Large intestine (tissue), 3 donors: ENCODE results near the gene SLC24A5. TPM values are rescaled to one million over a fixed set of nuclear protein-coding genes. Genes with fewer than 3 reads are reported as not detected.

Source experiments
- DNase-seq, 2 donors: peaks; one replicate each; pipeline versions ENCODE4 v3.0.0 to v3.0.0-alpha.2; 2013
- H3K27ac ChIP-seq: one replicate; pipeline ENCODE4 v1.5.1; 2013; ENCODE audit warnings: low read length
- H3K27me3 ChIP-seq: 2 replicates; pipeline ENCODE4 v1.6.1; 2013; ENCODE audit warnings: low read length; ENCODE audit not compliant: control insufficient read depth, insufficient read depth
- H3K36me3 ChIP-seq: 2 replicates; pipeline ENCODE4 v1.6.1; 2013; ENCODE audit warnings: low read length; ENCODE audit not compliant: control insufficient read depth, insufficient read depth
- H3K4me1 ChIP-seq: one replicate; pipeline ENCODE4 v1.6.1; 2013; ENCODE audit warnings: low read length; ENCODE audit not compliant: control insufficient read depth, insufficient read depth
- H3K4me3 ChIP-seq: one replicate; pipeline ENCODE4 v1.5.1; 2013; ENCODE audit warnings: low read length
- H3K9me3 ChIP-seq: one replicate; pipeline ENCODE4 v1.6.1; 2013; ENCODE audit warnings: mild to moderate bottlenecking, low read depth, low read length, moderate library complexity; ENCODE audit not compliant: control insufficient read depth
- WGBS: methylation state at CpG from one replicate; pipeline ENCODE4 v1.1.5; 2013; ENCODE audit warnings: low lambda C conversion rate; ENCODE audit not compliant: insufficient coverage; 5-methylcytosine and 5-hydroxymethylcytosine counted together
- polyA plus RNA-seq: library from polyadenylated mRNA; unstranded; fragments of 120-200 nt; gene quantifications from one replicate; pipeline ENCODE4 v1.2.1, GENCODE V29; 2013

Gene SLC24A5
- polyA plus RNA-seq, 1 donor, result not detected

DNA sequence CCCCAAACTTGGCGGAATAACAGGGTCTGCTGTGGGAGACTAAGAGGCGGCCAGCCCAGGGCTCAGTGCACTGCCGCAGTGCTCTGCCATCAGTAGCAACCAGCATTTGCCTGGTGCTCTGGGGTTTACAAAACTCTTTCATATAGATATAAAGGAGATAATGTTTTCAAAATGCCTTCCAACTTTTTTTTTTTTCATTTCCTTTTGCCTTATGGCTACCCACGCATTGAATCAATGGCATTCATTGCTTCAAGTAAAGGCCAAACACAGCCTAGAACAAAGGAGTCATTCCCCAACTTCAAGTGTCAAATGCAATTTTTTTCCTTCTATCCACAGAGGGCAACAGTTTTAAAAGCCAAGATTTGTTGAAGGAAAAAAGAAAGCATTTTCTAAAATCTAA is 11.6 kb upstream of the SLC24A5 start:
- no peaks in the 10 kb centered on the region for H3K9me3 ChIP-seq
- WGBS, result 83% methylated on average over 1 of the region's 4 CpGs
- no peaks in the 10 kb centered on the region for H3K36me3 ChIP-seq

GRCh38 chr15:48109856-48110531 is 10.8 kb upstream of the SLC24A5 start:
- Histone ChIP-seq H3K4me1 (no peaks in the 10 kb centered on the region), H3K27ac (no peak overlapping the region), H3K4me3 (no peak overlapping the region), H3K27me3 (no peaks in the 10 kb centered on the region), H3K36me3 (no peaks in the 10 kb centered on the region), H3K9me3 (no peaks in the 10 kb centered on the region)
- WGBS, result no CpG with 5 or more reads among the region's 5 CpGs
- DNase-seq, result no peak

More for the DNA sequence above, 11.6 kb upstream of the SLC24A5 start:
- Histone ChIP-seq H3K27ac (no peak overlapping the region), H3K4me3 (no peak overlapping the region), H3K4me1 (no peaks in the 10 kb centered on the region), H3K27me3 (no peaks in the 10 kb centered on the region)
- DNase-seq, result no peak

DNA sequence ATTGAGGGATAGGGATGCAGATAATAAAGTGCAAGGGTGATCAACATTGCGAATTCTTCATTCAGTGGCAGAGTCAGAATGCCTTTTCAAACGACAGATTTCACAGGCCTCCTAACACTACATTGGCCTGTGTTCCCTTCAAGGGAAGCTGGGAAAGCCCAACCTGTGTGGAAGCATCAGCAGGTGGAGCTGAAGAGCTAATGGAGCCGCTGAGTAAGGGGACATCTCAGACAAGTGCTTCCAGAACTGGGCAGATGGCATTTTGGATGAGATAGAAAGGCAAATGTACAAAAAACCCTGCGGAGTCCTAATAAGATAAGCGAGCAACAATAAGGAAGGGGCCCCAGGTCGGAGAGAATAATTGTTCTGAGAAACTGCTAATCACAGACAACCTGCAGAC is 8.5 kb upstream of the SLC24A5 start:
- no peak overlapping the region for H3K27ac ChIP-seq
- no peaks in the 10 kb centered on the region for H3K36me3 ChIP-seq
- no peaks in the 10 kb centered on the region for H3K4me1 ChIP-seq
- no peaks in the 10 kb centered on the region for H3K9me3 ChIP-seq
- peak in 1 of 2 donors; percentile 15 for DNase-seq
- H3K4me3 ChIP-seq, result no peak overlapping the region
- no CpG with 5 or more reads among the region's 6 CpGs for WGBS
- H3K27me3 ChIP-seq, result no peaks in the 10 kb centered on the region

DNA sequence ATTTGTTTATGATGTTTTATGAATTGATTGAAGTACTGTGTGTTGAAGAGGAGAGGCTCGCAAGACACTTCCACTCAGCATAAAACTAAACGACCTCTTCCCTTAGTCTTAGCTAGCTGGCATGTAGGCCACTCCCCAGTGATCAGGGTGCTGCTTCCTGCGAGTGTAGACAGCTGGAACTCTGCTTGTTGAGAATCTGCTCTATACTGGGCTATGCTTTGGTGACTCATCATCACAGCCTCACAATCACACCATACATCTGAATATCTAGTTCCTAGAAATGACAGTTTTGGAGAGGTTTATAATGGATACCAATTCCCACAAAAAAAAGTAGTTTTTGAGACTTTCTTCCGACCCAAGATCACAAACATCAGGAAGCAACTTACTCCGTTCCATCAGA is 1.5 kb upstream of the SLC24A5 start:
- Histone ChIP-seq H3K27ac (no peak overlapping the region), H3K4me1 (no peaks in the 10 kb centered on the region), H3K27me3 (peaks cover 2% of the 10 kb centered on the region), H3K9me3 (no peaks in the 10 kb centered on the region), H3K4me3 (no peak overlapping the region), H3K36me3 (no peaks in the 10 kb centered on the region)
- WGBS, result 70% methylated on average over 2 of the region's 5 CpGs
- DNase-seq, result no peak

DNA sequence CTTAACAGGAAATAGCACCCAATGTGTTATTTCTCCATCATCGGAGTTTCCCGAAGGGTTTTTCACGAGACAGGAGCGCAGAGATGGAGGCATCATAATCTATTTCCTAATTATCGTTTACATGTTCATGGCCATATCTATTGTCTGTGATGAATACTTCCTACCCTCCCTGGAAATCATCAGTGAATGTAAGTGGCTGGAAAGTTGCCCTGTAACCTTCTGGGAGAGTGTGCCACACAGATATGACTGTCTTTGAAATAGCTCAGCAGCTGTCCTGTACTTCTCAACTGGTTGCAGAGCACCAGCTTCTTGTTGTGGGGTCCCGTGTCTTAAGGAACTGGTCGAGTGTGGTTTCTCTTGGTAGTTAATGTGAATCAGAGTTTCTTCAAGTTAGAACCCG is 1.1 kb downstream of the SLC24A5 start:
- Histone ChIP-seq H3K4me3 (no peak overlapping the region), H3K9me3 (no peaks in the 10 kb centered on the region), H3K36me3 (no peaks in the 10 kb centered on the region), H3K27me3 (peaks cover 4% of the 10 kb centered on the region), H3K4me1 (no peaks in the 10 kb centered on the region), H3K27ac (no peak overlapping the region)
- WGBS, result 83% methylated on average over 1 of the region's 8 CpGs
- DNase-seq, result no peak

GRCh38 chr15:48126667-48127355 is 6.0 kb downstream of the SLC24A5 start:
- no peaks in the 10 kb centered on the region for H3K36me3 ChIP-seq
- H3K9me3 ChIP-seq, result no peaks in the 10 kb centered on the region
- H3K27ac ChIP-seq, result no peak overlapping the region
- no peak overlapping the region for H3K4me3 ChIP-seq
- peaks cover 3% of the 10 kb centered on the region for H3K27me3 ChIP-seq
- no peak for DNase-seq
- no peaks in the 10 kb centered on the region for H3K4me1 ChIP-seq
- WGBS, result no CpG with 5 or more reads among the region's 6 CpGs

DNA sequence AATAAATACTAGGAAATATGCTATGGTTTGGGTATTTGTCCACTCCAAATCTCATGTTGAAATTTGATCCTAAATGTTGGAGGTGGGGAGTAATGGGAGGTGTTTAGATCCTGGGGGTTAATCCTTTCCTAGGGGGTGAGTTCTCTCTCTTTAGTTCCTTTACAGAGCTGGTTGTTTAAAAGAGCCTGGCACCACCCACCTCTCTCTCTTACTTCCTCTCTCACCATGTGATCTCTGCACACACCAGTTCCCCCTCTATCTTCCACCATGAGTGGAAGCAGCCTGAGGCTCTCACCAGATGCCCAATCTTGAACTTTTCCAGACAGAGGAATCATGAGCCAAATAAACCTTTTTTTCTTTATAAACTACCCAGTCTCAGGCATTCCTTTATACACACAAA is 10.5 kb downstream of the SLC24A5 start:
- Histone ChIP-seq H3K27me3 (peaks cover under 1% of the 10 kb centered on the region), H3K36me3 (no peaks in the 10 kb centered on the region), H3K4me1 (no peaks in the 10 kb centered on the region), H3K9me3 (no peaks in the 10 kb centered on the region), H3K4me3 (no peak overlapping the region), H3K27ac (no peak overlapping the region)
- DNase-seq, result no peak

DNA sequence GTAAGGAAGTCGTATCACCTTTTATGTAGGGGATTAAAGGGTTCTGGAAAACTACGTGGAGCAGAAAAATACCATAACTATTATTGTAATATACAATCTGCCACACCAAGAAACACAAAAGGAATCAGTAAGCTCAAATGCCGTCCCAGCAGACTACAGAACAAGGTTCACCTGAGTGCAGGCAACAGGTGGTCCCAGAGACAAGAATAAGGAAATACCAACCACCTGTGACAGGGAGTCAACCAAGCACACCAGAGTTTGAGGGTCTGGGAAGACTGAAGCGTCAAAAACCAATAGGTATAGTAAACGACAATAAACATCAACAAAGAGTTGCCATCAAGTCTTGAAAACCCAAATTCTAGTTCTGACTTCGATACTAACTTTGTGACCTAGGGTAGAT is 12.1 kb downstream of the SLC24A5 start:
- no peak for DNase-seq
- no peaks in the 10 kb centered on the region for H3K9me3 ChIP-seq
- WGBS, result no CpG with 5 or more reads among the region's 6 CpGs
- no peak overlapping the region for H3K4me3 ChIP-seq
- no peaks in the 10 kb centered on the region for H3K27me3 ChIP-seq
- H3K4me1 ChIP-seq, result no peaks in the 10 kb centered on the region
- H3K27ac ChIP-seq, result no peak overlapping the region
- H3K36me3 ChIP-seq, result no peaks in the 10 kb centered on the region

- DNase-seq, result no peak
- Histone ChIP-seq H3K27me3 (no peaks in the 10 kb centered on the region), H3K9me3 (no peaks in the 10 kb centered on the region), H3K36me3 (no peaks in the 10 kb centered on the region), H3K4me3 (no peak overlapping the region), H3K4me1 (no peaks in the 10 kb centered on the region), H3K27ac (no peak overlapping the region)
- WGBS, result 100% methylated on average over 1 of the region's 1 CpG
These were observed 23.1 kb downstream of the SLC24A5 start for GRCh38 chr15:48143856-48144255.

DNA sequence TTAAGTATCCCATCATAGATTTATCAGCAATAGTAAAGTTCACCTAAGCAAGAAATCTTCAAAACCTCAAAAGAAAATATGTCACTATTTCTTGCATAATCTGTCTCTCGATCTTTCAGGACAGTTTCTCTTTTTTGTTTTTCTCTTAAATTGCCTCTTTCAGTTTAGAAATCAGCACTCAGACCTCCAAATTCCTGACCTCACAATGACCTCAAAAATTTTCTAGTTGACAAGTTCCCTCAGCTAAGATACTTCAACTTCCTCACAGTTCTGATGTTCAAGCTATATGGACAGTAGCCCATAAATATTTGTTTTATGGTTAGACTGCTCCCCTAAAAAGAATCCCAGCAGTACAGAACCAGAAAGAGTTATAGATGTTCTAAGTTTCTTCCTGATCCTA is 24.1 kb downstream of the SLC24A5 start:
- Histone ChIP-seq H3K36me3 (no peaks in the 10 kb centered on the region), H3K9me3 (no peaks in the 10 kb centered on the region), H3K4me3 (no peak overlapping the region), H3K4me1 (no peaks in the 10 kb centered on the region), H3K27ac (no peak overlapping the region), H3K27me3 (no peaks in the 10 kb centered on the region)
- WGBS, result 83% methylated on average over 1 of the region's 1 CpG
- DNase-seq, result no peak

GRCh38 chr15:48145923-48146322 is 25.1 kb downstream of the SLC24A5 start:
- Histone ChIP-seq H3K36me3 (no peaks in the 10 kb centered on the region), H3K27me3 (no peaks in the 10 kb centered on the region), H3K4me3 (no peak overlapping the region), H3K9me3 (no peaks in the 10 kb centered on the region), H3K4me1 (no peaks in the 10 kb centered on the region), H3K27ac (no peak overlapping the region)
- no peak for DNase-seq
